Fibroblast of mammary gland (primary cell): ENCODE data around the gene WDR7.

Experiments
- DNase-seq: peaks from one replicate; pipeline ENCODE4 v3.0.0-alpha.2; 2010; ENCODE audit warnings: low read depth
- H3K4me3 ChIP-seq: 2 replicates; pipeline ENCODE4 v1.5.1; 2011; ENCODE audit warnings: low read depth, mild to moderate bottlenecking, low read length, moderate library complexity; ENCODE audit not compliant: control insufficient read depth
- TF ChIP-seq, protein P1 (sequence below): conservative IDR thresholded peaks from 2 replicates; pipeline ENCODE4 v1.5.1; 2011; ENCODE audit warnings: low read depth, low read length, inconsistent platforms; ENCODE audit not compliant: control insufficient read depth, insufficient read depth

Gene WDR7

DNA sequence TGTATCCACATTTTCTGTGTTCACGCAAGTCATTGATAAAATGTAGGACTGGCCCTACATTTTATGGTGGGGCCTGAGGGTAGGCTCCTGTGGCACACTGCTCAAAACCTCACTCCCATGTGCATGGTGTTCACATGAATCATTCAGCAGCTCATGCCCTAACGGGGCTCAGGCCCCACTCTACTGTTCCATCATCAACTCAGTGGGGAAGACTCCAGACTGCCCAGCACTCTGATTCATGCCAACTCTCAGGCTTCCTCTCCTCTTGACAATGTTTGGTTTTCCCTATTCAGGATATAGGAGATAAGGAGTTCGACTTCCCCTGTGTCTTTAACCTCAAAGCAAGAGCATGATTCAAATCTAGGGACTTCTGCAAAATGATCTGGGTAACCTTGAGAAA, 403.7 kb downstream of the WDR7 start:
- TF ChIP-seq, protein P1, sequence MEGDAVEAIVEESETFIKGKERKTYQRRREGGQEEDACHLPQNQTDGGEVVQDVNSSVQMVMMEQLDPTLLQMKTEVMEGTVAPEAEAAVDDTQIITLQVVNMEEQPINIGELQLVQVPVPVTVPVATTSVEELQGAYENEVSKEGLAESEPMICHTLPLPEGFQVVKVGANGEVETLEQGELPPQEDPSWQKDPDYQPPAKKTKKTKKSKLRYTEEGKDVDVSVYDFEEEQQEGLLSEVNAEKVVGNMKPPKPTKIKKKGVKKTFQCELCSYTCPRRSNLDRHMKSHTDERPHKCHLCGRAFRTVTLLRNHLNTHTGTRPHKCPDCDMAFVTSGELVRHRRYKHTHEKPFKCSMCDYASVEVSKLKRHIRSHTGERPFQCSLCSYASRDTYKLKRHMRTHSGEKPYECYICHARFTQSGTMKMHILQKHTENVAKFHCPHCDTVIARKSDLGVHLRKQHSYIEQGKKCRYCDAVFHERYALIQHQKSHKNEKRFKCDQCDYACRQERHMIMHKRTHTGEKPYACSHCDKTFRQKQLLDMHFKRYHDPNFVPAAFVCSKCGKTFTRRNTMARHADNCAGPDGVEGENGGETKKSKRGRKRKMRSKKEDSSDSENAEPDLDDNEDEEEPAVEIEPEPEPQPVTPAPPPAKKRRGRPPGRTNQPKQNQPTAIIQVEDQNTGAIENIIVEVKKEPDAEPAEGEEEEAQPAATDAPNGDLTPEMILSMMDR: no peak
- DNase-seq: no peak
- H3K4me3 ChIP-seq: no peak overlapping the region

- DNase-seq: no peak
- TF ChIP-seq, protein P1: no peak
- no peak overlapping the region for H3K4me3 ChIP-seq
Measured at GRCh38 chr18:57057890-57058289, 406.7 kb downstream of the WDR7 start.

GRCh38 chr18:57058734-57059133, 407.6 kb downstream of the WDR7 start:
- H3K4me3 ChIP-seq: no peak overlapping the region
- no peak for DNase-seq
- TF ChIP-seq, protein P1: no peak

- H3K4me3 ChIP-seq: no peak overlapping the region
- DNase-seq: no peak
- TF ChIP-seq, protein P1: no peak
Measured at GRCh38 chr18:57059366-57059765, 408.2 kb downstream of the WDR7 start.

DNA sequence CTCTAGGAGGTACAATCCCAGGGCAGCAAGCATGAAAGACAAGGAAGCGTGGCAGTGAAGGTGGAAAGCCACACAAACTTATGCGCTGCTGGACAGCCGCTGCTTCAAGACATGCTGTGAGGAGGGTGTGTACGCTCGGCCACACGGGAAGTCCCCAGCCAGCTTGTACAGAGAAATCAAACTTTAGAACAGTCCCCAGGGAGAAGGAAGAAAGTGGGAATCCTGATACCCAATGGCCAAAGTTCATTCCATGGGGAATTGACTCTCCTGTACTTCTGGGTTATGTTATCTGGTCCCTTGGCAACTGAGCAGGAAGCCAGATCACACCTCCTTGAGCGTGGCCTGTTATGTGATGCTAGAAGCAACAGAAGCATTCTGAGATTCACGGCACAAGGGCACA, 409.7 kb downstream of the WDR7 start:
- no peak for DNase-seq
- TF ChIP-seq, protein P1: no peak
- no peak overlapping the region for H3K4me3 ChIP-seq

GRCh38 chr18:57062178-57062577, 411.0 kb downstream of the WDR7 start:
- TF ChIP-seq, protein P1: no peak
- H3K4me3 ChIP-seq: no peak overlapping the region
- DNase-seq: no peak

GRCh38 chr18:57062844-57063243, 411.7 kb downstream of the WDR7 start:
- no peak for DNase-seq
- TF ChIP-seq, protein P1: no peak
- H3K4me3 ChIP-seq: no peak overlapping the region
